ENCODE data around the gene TXN2. TPM values are rescaled to one million over a fixed set of nuclear protein-coding genes. Genes with fewer than 3 reads are reported as not detected.
A peak's percentile ranks its signal among the peaks of the same experiment; 100 is the strongest.
"Not testable (repeated sequence)": the region's sequence is repeated elsewhere in the genome, so short reads cannot be mapped to it uniquely, and the experiment has no call there.

Gene TXN2
- total RNA-seq, 1 experiment from 2014 or later = 30.7 TPM

DNA sequence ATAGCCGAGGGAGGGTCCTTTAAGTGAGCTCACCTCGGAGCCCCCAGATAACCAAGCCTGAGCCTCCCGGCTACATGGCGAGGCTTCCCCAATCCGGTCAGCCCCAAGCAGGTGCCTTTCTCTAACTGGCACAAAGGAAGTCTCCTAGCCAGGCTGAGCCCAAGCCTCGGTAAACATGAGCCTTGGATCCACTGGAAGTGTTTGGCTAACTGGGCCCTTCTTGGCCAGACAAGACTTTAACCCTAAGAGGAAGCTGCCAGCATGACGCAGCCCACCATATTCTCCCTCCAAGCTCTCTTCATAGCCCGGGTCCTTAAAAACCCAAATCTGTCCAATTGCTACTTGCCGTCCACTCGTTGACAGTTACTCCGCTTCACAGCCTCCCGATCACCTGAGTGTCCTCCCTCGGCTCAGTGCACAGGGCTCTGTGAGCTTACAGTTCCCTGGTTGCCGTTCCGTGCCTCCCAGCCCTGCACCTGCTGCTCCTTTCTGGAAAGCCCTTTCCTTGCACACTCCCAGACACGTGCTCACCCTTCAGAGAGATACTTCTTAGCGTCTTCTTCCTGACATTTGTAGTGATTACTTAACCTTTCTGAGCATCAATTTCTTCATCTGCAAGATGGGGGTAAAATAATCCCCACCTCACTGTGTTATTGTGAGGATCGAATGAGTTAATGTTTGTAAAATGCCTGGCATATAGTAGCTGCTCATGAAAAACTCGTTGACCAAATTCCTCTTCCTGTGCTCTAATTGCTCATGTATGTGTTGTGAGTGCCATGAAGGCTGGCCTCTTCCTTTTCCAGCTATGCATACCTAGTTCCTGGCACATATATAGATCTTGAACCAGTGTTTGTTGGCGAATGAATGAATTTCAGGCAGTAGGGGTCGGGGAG lies 25.6 kb downstream of the TXN2 start:
- peak; percentile 44 for DNase-seq (ENCODE audit: low spot score)

- DNase-seq (ENCODE audit: low spot score) = peak; percentile 93
Observed at GRCh38 chr22:36454916-36455570, 26.4 kb downstream of the TXN2 start.

- DNase-seq (ENCODE audit: low spot score) = no peak
Observed at GRCh38 chr22:36453855-36454378, 27.5 kb downstream of the TXN2 start.

DNA sequence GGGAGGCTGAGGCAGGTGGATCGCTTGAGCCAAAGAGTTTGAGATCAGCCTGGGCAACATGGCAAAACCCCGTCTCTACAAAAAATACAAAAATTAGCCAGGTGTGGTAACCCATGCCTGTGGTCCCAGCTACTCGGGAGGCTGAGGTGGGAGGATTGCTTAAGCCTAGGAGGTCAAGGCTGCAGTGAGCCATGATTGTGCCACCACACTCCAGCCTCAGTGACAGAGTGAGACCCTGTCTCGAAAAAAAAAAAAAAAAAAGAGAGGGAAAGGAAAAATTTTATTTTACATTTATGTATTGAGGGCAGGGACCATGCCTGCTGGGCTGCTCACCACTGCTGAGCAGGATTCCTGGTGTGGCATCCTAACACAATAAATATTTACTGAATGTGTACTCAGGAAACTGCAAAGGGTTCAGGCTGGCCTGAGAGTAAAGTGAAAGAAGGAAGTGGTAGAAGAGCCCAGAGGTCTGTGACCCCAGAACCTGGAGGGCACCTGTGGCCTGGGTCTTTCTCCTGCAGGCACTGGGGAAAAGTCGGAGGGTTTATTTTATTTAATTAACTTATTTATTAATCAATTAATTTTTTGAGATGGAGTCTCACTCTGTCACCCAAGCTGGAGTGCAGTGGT lies 28.3 kb downstream of the TXN2 start:
- DNase-seq (ENCODE audit: low spot score) = not testable (repeated sequence)

GRCh38 chr22:36452250-36452977 lies 29.0 kb downstream of the TXN2 start:
- no peak for DNase-seq (ENCODE audit: low spot score)

- DNase-seq (ENCODE audit: low spot score) = not testable (repeated sequence)
Observed at GRCh38 chr22:36450923-36451322, 30.5 kb downstream of the TXN2 start.

DNA sequence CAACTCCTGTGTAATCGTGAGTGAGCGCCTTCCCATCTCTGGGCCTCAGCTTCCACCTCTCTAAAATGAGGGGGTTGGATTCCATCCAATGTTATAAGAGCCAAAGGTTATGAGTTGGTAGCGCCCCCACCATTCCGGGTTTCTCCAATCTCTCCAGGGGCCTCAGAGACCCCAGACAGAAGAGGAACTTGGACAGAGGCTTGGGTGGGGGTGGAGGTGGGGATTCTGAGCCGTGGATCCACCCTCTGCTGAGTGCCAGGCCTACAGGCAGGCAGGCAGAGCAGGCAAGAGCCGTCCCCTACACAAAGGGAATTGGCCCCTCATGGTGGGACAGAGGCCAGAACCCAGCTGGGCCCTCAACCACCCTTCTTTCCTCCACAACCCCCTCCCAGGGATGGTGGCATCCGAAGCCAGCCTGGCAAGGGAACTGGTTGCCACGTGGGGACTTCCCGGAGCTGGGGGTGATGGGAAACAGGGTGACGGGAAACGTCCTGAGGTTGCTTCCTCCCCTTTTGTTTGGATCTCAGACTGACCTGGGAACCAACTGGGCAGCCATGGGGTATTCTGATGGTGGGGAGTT lies 31.8 kb downstream of the TXN2 start:
- DNase-seq (ENCODE audit: low spot score) = no peak

GRCh38 chr22:36447632-36448031 lies 33.8 kb downstream of the TXN2 start:
- no peak for DNase-seq (ENCODE audit: low spot score)

- no peak for DNase-seq (ENCODE audit: low spot score)
Observed at GRCh38 chr22:36445158-36445668, 36.2 kb downstream of the TXN2 start.

- DNase-seq (ENCODE audit: low spot score) = no peak
Observed at GRCh38 chr22:36443198-36443770, 38.2 kb downstream of the TXN2 start.

- no peak for DNase-seq (ENCODE audit: low spot score)
Observed at GRCh38 chr22:36442506-36443197, 38.8 kb downstream of the TXN2 start.

DNA sequence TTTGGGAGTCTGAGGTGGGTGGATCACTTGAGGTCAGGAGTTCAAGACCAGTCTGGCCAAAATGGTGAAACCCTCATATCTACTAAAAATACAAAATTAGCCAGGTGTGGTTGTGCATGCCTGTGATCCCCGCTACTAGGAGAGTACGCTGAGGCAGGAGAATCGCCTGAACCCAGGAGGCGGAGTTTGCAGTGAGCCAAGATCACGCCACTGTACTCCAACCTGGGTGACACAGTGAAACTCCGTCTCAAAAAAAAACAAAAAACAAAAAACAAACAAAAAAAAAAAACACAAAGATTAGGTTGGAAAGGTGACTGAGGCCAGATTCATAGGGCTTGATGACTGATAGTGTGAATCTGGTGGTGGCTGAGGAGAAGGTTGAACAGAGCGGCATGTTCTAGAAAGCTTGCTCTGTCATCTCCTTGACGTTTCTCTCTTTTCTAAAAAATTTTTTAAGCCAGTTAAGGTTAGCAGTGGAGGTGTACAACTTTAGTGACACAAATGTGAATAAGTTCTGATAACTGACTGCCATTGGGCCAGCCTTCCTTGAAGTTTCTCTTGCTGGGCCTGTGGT lies 40.9 kb downstream of the TXN2 start:
- no peak for DNase-seq (ENCODE audit: low spot score)

GRCh38 chr22:36439481-36440271 lies 41.8 kb downstream of the TXN2 start:
- DNase-seq (ENCODE audit: low spot score) = no peak

GRCh38 chr22:36435516-36436415 lies 45.7 kb downstream of the TXN2 start:
- DNase-seq (ENCODE audit: low spot score) = peak; percentile 72

GRCh38 chr22:36433318-36434231 lies 47.9 kb downstream of the TXN2 start:
- peak; percentile 60 for DNase-seq (ENCODE audit: low spot score)

- DNase-seq (ENCODE audit: low spot score) = no peak
Observed at GRCh38 chr22:36432592-36433317, 48.7 kb downstream of the TXN2 start.

Measured in HT-29 (cell line).